Pancreas (tissue), 10 donors: ENCODE data around the gene PARD3. TPM values are rescaled to one million over a fixed set of nuclear protein-coding genes. Genes with fewer than 3 reads are reported as not detected.

Experiments used
- ATAC-seq, 4 donors: fragments of 200-7000 bp; cut with Tn5 transposase; one replicate each; pipeline versions ENCODE4 v1.8.0 to v1.9.1; 2020; ENCODE audit warnings: mild to moderate bottlenecking in 4 of 4, moderate library complexity in 4 of 4
- DNase-seq, 6 donors: peaks; one replicate each; pipeline ENCODE4 v3.0.0-alpha.2; 2020
- FAIRE-seq: peaks from 2 replicates; lab custom pipeline; 2012; peaks lifted over from hg19 to GRCh38; lab: Jason Lieb, UNC
- H3K27ac ChIP-seq, 4 donors: fragments of 200-600 bp; sonication (generic); 1 replicate in 3 of 4; 2 replicates in 1 of 4; pipeline versions ENCODE4 v1.5.0 to v1.8.0; 2020
- H3K27me3 ChIP-seq, 4 donors: fragments of 200-600 bp; one replicate each; pipeline ENCODE4 v1.8.0; 2021
- H3K36me3 ChIP-seq, 3 donors: fragments of 200-600 bp; sonication (generic) in 1 of 3; one replicate each; pipeline versions ENCODE4 v1.5.0 to v1.8.0; 2020 to 2021
- H3K4me1 ChIP-seq, 3 donors: fragments of 200-600 bp; one replicate each; pipeline ENCODE4 v1.8.0; 2021
- H3K4me3 ChIP-seq, 4 donors: fragments of 200-600 bp; sonication (generic) in 2 of 4; one replicate each; pipeline versions ENCODE4 v1.5.0 to v1.8.0; 2020 to 2021
- H3K9me3 ChIP-seq, 4 donors: fragments of 200-600 bp; one replicate each; pipeline ENCODE4 v1.8.0; 2021
- WGBS, 2 donors: extraction: QIAGEN DNeasy Blood & Tissue Kit; methylation state at CpG; one replicate each; pipeline ENCODE4 v1.1.7; 2013; 5-methylcytosine and 5-hydroxymethylcytosine counted together
- intact Hi-C, 3 donors: fragments of 100-400 bp; cut with DNase I; formaldehyde crosslinking; loops; one replicate each; pipeline versions ENCODE4 v1.11.1 to v1.14.2; 2022
- polyA plus RNA-seq, 2 donors: library from polyadenylated mRNA; stranded (reverse); fragments of 200-250 nt; gene quantifications; one replicate each; pipeline ENCODE4 v1.2.3, GENCODE V29; 2013
- total RNA-seq, 6 donors: library from RNA; stranded (reverse); fragmentation: NEBNext Ultra II Directional in 4 of 6; extraction: Animal tissue kit (Norgen Biotek cat#: 25700) in 4 of 6; gene quantifications; one replicate each; pipeline versions ENCODE4 v1.2.1 to v1.2.4, GENCODE V29; 2021 to 2023
- TF ChIP-seq, protein P1 (sequence below), 4 donors: fragments of 200-600 bp; sonication (generic) in 3 of 4; IDR thresholded peaks; one replicate each; pipeline versions ENCODE4 v1.5.0 to v1.8.0; 2021; ENCODE audit warnings: antibody characterized with exemption in 4 of 4
- donor health status: healthy with polysubstance abuse.
- donor health status: DM: no; HTN: no; CAD: no; lungs with moderate emphysema.
- donor health status: DM: no; HTN: no; CAD: no.
- donor health status: control.
- donor health status: control.
- donor health status: Bipolar disorder and iron deficiency.
- donor health status: DM: yes; HTN: yes; CAD: no.
- donor health status: DM: no; HTN: no; CAD: no.
- donor health status: DM: no; HTN: no; CAD: no.
- donor health status: DM: yes; HTN: yes; CAD: no.

Gene PARD3
- total and polyA plus RNA-seq, 8 donors = 12.8 to 32.3 (median 23.4) TPM

DNA sequence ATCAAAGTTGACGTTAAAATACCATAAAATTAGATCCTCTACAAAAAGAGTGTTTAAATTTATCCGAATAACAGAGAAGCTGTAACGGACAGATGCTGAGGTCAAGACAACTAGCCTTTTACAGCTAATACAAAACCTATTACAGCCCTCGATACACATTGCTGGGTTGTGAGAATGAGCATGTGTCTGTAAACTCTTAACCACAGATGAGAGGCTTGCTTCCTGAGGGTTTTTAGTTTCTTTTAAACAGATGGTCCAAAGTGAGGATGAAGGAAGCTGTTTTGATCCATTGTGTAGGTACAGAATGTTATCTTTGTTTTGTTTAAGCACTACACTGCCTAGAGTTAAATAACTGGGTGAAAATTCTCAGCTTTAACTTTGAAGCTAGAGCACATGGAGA lies 578.2 kb downstream of the PARD3 start:
- Histone ChIP-seq H3K9me3 (no peaks in the 10 kb centered on the region), H3K36me3 (no peaks in the 10 kb centered on the region), H3K4me1 (no peaks in the 10 kb centered on the region), H3K27me3 (no peaks in the 10 kb centered on the region), H3K27ac (no peak overlapping the region), H3K4me3 (no peak overlapping the region)
- 89 to 90% methylated on average over 4 of the region's 4 CpGs for WGBS, 2 donors
- no peak for ATAC-seq
- FAIRE-seq = no peak
- DNase-seq = no peak
- TF ChIP-seq, protein P1, sequence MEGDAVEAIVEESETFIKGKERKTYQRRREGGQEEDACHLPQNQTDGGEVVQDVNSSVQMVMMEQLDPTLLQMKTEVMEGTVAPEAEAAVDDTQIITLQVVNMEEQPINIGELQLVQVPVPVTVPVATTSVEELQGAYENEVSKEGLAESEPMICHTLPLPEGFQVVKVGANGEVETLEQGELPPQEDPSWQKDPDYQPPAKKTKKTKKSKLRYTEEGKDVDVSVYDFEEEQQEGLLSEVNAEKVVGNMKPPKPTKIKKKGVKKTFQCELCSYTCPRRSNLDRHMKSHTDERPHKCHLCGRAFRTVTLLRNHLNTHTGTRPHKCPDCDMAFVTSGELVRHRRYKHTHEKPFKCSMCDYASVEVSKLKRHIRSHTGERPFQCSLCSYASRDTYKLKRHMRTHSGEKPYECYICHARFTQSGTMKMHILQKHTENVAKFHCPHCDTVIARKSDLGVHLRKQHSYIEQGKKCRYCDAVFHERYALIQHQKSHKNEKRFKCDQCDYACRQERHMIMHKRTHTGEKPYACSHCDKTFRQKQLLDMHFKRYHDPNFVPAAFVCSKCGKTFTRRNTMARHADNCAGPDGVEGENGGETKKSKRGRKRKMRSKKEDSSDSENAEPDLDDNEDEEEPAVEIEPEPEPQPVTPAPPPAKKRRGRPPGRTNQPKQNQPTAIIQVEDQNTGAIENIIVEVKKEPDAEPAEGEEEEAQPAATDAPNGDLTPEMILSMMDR (IDR thresholded peaks at IDR 0.05) = no peak
- intact Hi-C loops = no loop called here

- Histone ChIP-seq H3K36me3 (no peaks in the 10 kb centered on the region), H3K27ac (no peak overlapping the region), H3K9me3 (no peaks in the 10 kb centered on the region), H3K4me1 (no peaks in the 10 kb centered on the region), H3K27me3 (no peaks in the 10 kb centered on the region), H3K4me3 (no peak overlapping the region)
- ATAC-seq (peak in 1 of 4 donors; percentile 23), FAIRE-seq (peak; percentile 17), DNase-seq (no peak)
- TF ChIP-seq, protein P1 (IDR thresholded peaks at IDR 0.05) = no peak
- 42 to 46% methylated on average over 7 of the region's 7 CpGs for WGBS, 2 donors
- intact Hi-C loops = no loop called here
Measured at GRCh38 chr10:34235164-34235832, 579.8 kb downstream of the PARD3 start.

DNA sequence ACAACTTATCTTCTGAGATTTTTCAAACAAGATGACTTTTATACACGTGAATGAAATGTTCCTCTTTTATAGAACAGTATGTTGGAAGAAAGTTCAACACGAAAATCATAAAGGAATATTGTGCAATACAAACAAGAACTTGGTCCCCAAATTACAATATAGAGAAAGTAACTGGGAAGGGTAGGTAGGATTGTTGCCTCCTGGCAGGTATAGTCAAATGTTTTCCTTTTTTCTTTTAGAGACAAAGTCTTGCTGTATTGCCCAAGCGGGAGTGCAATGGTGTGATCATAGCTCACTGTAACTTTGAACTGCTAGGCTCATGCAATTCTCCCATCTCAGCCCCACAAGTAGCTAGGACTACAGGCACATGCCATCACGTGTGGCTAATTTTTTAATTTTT lies 582.6 kb downstream of the PARD3 start:
- H3K27ac ChIP-seq = no peak overlapping the region
- no peak for DNase-seq
- H3K4me1 ChIP-seq = no peaks in the 10 kb centered on the region
- TF ChIP-seq, protein P1 (IDR thresholded peaks at IDR 0.05) = no peak
- FAIRE-seq = no peak
- ATAC-seq = no peak
- H3K9me3 ChIP-seq = no peaks in the 10 kb centered on the region
- H3K4me3 ChIP-seq = no peak overlapping the region
- WGBS, 2 donors = 79 to 91% methylated on average over 4 of the region's 4 CpGs
- intact Hi-C loops = no loop called here
- no peaks in the 10 kb centered on the region for H3K36me3 ChIP-seq
- H3K27me3 ChIP-seq = no peaks in the 10 kb centered on the region

DNA sequence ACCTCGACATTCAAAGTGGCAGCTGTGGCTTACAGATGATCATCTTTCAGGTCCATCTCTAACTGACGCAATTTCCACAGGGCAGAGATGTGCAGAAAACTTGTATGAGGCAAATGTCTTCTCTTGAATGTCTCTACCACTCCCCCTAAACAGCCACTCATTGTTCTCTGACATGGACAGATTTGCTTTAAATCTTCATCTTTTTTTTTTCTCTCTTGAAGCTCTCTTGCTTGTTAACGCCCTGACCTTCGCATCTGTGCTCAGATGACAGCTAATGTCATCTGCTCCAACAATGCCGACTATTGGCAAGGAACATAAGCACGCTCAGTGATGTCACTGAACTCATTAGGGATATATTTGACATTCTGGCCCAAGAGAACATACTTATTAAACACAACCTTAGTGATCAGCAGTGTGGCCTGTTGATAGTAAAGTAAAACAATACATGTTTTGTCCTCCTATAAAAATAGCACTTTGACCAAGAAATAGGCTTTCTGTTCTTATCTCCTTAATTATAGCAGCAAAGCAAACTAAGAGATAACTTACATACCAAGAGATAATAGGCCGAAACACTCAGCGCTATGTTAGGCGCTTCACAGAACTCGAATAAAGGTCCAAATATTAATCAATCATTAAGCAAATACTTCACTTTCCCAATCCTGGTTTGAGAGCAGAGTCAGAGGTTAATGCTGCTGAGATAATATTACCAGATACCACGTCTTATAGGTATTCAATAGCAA lies 583.5 kb downstream of the PARD3 start:
- intact Hi-C loops = no loop called here
- no peak for FAIRE-seq
- 49 to 61% methylated on average over 11 of the region's 11 CpGs for WGBS, 2 donors
- Histone ChIP-seq H3K4me3 (no peak overlapping the region), H3K36me3 (no peaks in the 10 kb centered on the region), H3K9me3 (no peaks in the 10 kb centered on the region), H3K4me1 (no peaks in the 10 kb centered on the region), H3K27ac (no peak overlapping the region), H3K27me3 (no peaks in the 10 kb centered on the region)
- ATAC-seq = peak in 2 of 4 donors; percentile 49 to 50
- TF ChIP-seq, protein P1 (IDR thresholded peaks at IDR 0.05) = no peak
- no peak for DNase-seq

DNA sequence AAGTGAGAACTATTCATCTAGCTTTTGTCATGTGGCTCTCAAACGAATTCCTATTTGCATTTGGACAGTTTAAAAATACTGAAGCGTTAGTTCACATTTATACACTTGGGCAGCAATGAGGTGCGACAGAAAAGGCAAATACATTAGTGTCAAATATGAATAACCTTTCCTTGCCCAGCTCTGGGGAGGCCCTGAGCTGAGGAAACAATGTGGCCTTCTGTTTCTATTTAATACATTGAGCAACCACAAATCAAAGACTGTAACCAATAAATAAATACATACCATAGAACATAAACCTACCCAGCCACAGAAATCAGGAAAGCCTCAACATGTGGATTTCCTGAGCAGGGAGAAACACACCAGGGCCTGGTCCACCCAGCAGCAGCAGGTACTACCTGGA lies 585.2 kb downstream of the PARD3 start:
- Histone ChIP-seq H3K36me3 (no peaks in the 10 kb centered on the region), H3K4me3 (no peak overlapping the region), H3K9me3 (no peaks in the 10 kb centered on the region), H3K27me3 (no peaks in the 10 kb centered on the region), H3K4me1 (no peaks in the 10 kb centered on the region), H3K27ac (peak overlapping the region in 1 of 4 donors; percentile 5)
- no peak for DNase-seq
- ATAC-seq = peak in 3 of 4 donors; percentile 44 to 71 (median 46)
- TF ChIP-seq, protein P1 (IDR thresholded peaks at IDR 0.05) = no peak
- intact Hi-C loops = no loop called here
- WGBS, 2 donors = 64 to 65% methylated on average over 3 of the region's 3 CpGs
- FAIRE-seq = no peak
